HG02763 (cell line): ENCODE data around the gene FAHD1.
"Not testable (repeated sequence)": the region's sequence is repeated elsewhere in the genome, so short reads cannot be mapped to it uniquely, and the experiment has no call there.

ENCODE experiments used
- ATAC-seq: cut with Tn5 transposase; IDR thresholded peaks from one replicate; pipeline ENCODE4 v1.9.1; 2021; ENCODE audit warnings: mild to moderate bottlenecking, moderate library complexity; ENCODE audit not compliant: unreplicated experiment

Gene FAHD1

GRCh38 chr16:1788708-1789100, 38.3 kb upstream of the FAHD1 start:
- ATAC-seq, result no peak

DNA sequence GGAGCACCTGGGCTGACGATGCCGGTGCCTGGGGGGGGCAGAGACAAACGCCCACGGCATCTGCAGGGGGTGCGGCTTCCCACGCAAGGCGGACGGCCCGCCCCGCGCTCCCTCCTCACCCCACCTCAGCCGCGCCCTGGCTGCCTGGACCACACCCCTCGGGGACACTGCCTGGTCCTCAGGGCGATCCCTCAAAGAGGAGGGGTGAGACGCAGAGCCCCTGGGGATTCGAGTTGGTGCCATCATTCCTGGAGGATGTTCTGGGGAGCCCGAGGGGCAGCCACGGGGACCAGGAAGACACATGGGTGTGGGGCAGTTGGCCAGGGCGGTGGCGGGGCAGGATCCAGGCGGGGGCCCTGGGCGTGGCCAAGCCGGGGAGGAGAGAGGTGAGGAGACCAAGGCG, 37.4 kb upstream of the FAHD1 start:
- no peak for ATAC-seq

DNA sequence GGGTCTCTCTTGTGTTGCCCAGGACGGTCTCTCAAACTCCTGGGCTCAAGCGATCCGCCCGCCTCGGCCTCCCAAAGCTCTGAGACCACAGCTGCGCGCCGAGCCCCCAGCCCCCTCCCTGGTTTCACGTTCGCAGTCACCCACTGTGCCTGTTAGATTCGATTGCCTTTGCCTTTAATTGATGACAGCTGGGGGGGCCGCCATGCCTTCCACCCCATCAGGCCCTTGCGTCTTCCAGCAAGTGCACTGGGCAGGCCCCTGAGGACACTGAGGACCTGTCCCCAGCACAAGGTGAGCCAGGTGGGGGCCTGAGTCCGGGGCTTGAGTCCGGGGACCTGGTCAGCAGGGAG, 36.8 kb upstream of the FAHD1 start:
- ATAC-seq, result no peak

DNA sequence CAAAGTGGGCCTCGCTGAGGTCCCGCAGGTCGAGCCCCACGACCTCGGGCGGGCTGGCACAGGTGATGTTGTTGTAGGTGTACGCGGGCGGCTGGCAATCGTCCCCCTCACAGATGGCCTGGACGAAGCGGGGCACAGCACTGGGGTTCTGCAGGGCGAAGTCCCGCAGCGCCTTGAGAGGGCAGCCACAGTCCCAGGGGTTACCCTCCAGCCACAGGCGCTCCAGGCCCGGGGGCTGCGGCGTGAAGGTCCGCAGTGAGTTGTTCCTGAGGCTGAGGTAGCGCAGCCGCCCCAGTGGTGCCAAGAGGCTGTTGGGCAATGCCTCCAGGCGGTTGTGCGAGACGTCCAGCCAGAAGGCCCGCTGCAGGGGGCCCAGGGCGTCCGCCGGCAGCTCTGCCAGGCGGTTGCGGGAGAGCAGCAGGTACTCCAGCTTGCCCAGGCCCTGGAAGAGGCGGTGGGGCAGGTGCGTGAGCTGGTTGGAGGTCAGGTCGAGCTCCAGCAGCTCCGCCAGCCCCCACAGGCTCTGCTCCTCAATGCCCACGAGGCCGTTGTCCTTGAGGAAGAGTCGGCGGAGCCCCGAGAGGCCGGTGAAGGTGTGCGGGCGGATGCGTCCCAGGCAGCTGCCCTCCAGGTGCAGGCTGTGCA, 36.3 kb upstream of the FAHD1 start:
- ATAC-seq, result no peak

- ATAC-seq, result no peak
Observed at GRCh38 chr16:1791256-1791942, 35.6 kb upstream of the FAHD1 start.

GRCh38 chr16:1791943-1792812, 34.8 kb upstream of the FAHD1 start:
- ATAC-seq, result no peak

DNA sequence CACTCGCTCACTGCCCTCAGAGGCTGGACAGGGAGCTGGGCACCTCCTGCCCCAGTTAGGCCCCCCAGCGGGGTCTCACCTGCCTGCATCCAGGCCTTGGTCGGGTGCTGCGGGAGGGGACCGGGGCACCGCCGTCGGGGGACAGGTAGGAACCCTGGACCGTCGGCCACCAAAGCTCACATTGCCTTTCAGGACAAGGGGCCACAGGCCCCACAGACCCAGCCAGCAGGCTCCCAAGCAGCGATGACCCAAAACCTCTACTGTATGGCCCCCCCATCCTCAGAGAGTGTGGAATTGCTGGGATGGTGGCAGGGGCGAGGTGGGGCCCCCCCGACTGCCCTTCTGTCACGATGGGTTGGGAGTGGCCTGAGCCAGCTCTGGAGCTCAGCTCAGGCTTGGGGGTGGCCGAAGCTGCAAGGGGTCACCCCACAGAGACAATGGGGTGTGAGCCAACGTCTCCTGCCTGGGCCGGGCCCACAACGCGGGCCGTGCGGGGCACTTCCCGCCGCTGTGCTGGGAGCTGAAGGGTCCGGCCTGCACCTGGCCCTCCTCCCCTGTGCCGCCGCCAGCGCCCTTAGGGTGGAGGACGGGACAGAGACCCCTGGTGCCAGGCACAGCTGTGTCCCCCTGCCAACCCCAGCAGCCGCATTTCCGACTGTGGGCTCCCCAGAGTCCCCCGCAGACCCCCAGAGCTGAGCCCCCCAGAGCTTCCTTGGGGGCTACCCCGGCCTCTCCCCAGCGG, 34.0 kb upstream of the FAHD1 start:
- no peak for ATAC-seq

DNA sequence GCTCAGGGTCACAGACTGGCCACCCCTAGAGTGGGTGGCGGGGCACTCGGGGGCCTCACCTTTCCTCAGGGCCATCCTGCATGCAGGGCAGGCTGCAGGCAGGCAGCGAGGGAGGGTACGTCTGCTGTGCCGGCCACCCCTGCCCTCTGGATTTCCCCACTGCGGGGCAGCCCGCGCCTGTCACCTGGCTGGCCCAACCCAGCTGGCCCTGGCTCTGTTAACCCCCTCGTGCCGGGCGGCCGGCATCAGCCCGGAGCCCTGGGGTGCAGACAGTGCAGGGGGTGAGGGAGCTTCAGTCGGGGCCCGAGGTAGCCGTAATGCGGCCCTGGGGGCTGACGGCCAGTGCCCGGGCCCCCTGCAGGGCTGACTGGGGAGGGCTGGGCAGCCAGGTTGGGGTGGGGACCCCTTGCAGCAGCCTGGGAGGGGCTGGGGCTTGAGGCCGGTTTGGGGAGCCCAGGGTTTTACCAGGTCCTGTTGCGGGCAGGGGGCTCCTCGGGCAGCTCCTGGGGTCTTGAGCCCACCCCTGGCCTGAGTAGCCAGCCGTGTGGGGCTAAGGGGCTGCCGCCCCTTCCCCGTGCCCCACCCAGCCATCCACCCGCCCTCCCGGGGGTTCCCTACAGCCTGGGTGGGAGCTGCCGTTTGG, 33.3 kb upstream of the FAHD1 start, which contains the start of gene IGFALS:
Gene IGFALS, minus strand, starts transcription at position 128 of the 643 bp plus-strand sequence. Its CDS starts 53 bp downstream, at position 75.
- ATAC-seq, result no peak

DNA sequence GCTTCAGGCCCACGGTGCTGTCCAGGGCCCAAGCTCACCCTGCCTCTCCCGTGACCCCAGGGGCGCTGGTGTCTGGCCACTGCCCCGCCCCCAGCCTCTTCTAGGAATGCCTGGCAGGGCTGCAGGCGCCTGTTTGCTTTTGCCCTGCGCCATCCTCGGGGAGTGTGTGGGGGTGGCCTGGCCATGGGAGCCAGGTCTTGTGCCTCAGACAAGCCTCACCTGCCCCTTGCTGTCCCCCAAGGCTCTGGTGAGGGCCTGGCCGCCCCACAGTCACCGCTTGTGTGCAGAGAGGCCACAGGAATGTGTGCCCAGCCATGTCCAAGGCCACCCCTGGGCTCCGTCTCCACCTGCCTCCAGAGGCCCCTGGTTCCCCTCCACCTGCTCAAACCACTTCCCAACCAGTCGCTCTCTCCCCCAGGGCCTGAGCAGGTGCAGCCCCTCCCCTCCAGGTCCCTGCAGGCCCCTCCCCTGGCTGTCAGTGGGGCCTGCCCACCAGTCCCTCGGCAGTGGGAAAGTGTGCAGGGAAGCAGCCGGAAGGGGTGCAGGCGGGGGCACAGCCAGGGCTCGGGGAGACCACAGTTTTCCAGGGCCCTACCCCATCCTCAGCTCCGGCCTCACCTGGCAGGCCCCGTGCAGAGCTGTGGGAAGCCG, 32.7 kb upstream of the FAHD1 start:
- ATAC-seq, result no peak

- ATAC-seq, result no peak
Observed at GRCh38 chr16:1794908-1795666, 31.9 kb upstream of the FAHD1 start.

DNA sequence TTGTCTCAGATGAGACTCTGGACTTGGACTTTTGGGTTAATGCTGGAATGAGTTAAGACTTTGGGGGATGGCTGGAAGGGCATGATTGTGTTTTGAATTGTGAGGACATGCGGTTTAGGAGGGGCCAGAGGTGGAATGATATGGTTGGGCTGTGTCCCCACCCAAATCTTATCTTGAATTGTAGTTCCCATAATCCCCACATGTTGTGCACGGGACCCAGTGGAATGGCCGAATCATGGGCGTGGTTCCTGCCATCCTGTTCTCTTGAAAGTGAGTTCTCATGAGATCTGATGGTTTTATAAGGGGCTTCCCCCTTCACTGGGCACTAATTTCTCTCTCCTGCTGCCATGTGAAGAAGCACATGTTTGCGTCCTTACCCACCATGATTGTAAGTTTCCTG, 27.7 kb upstream of the FAHD1 start:
- ATAC-seq, result not testable (repeated sequence)

- no peak for ATAC-seq
Observed at GRCh38 chr16:1800701-1801100, 26.3 kb upstream of the FAHD1 start.

- no peak for ATAC-seq
Observed at GRCh38 chr16:1807626-1808025, 19.4 kb upstream of the FAHD1 start.

DNA sequence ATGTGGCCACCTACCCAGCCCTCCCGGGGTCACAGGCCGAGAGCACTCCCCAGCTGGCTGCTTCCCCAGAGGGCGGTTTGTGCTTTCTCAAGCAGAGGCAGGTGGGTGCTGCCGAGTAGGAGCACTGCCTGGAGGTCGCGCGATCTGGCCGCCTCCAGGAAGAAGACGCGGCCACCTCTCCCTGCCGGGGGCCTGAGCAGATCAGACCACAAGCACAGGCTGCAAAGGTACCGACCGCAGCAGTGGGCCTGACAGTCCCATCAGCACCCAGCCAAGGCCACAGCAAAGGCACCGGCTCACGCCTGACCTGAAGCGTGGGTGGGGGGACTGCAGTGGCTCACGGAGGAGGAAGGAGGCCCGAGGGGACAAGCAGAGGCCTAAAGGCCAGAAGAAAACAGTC, 18.3 kb upstream of the FAHD1 start:
- ATAC-seq, result no peak

GRCh38 chr16:1809281-1809801, 17.7 kb upstream of the FAHD1 start:
- no peak for ATAC-seq

DNA sequence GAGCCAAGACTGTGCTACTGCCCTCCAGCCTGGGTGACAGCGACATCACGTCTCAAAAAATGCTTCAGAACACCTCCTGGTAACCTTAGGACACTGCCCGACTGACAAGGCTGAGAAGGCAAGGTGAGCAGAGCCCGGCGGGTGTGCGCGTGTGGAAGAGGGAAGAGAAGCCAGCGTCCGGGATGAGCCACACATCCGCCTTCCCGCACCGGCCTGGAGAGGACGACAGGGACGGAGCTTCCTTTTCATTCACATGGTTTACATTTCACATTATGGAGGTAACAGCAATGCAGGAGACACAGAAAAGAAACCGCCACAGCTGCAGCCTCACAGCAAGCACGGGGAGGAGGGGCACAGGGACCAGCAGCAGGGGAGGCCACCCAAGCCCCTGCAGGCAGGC, 16.9 kb upstream of the FAHD1 start:
- no peak for ATAC-seq

GRCh38 chr16:1810536-1810935, 16.5 kb upstream of the FAHD1 start:
- ATAC-seq, result no peak

DNA sequence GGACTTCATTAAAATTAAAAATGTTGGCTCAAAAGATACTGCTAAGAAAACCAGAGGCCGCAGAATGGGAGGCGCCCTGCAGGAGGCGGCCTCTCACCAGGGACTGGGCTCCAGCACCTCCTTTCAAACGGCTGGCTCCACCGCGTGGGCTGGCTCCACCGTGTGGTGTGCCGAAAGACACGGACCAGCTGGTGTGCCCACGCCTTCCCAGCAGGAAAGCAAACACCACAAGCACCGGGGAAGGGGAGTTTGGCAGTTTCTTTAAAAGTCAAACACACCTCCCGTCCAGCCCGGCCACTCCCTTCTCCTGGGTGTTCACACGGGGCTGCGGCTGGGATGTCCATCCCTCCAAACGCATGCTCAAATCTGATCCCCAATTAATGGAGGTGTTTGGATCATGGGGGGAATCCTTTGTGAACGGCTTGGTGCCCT, 14.3 kb upstream of the FAHD1 start:
- ATAC-seq, result no peak

- ATAC-seq, result no peak
Observed at GRCh38 chr16:1815461-1815860, 11.5 kb upstream of the FAHD1 start.
